ENCODE data around the gene LZTS3. TPM values are rescaled to one million over a fixed set of nuclear protein-coding genes. Genes with fewer than 3 reads are reported as not detected.

The LZTS3 gene
- total RNA-seq, 2 donors from 2014 or later, result 7.9 to 8.3 TPM

GRCh38 chr20:3137492-3137891 is 35.9 kb downstream of the LZTS3 start:
- TF ChIP-seq CTCF (IDR thresholded peaks at IDR 0.05), result no peak
- Histone ChIP-seq H3K36me3 (no peaks in the 10 kb centered on the region), H3K27me3 (no peaks in the 10 kb centered on the region), H3K4me1 (no peaks in the 10 kb centered on the region), H3K9me3 (no peaks in the 10 kb centered on the region), H3K27ac (no peak overlapping the region), H3K4me3 (no peak overlapping the region), H3K9ac (ENCODE audit: low read depth in 2 of 2, low read length in 2 of 2) (no peak overlapping the region)
- DNase-seq, result no peak
- intact Hi-C loops (cut with DNase I), result no loop called here

GRCh38 chr20:3135507-3136070 is 37.8 kb downstream of the LZTS3 start:
- no peaks in the 10 kb centered on the region for H3K27me3 ChIP-seq
- intact Hi-C loops (cut with DNase I), result no loop called here

GRCh38 chr20:3134151-3134550 is 39.2 kb downstream of the LZTS3 start:
- Histone ChIP-seq H3K27ac (no peak overlapping the region), H3K4me3 (no peak overlapping the region), H3K36me3 (no peaks in the 10 kb centered on the region), H3K27me3 (no peaks in the 10 kb centered on the region), H3K9ac (ENCODE audit: low read depth in 2 of 2, low read length in 2 of 2) (no peak overlapping the region), H3K4me1 (no peaks in the 10 kb centered on the region), H3K9me3 (no peaks in the 10 kb centered on the region)
- intact Hi-C loops (cut with DNase I), result no loop called here
- TF ChIP-seq CTCF (IDR thresholded peaks at IDR 0.05), result no peak
- no peak for DNase-seq

More at GRCh38 chr20:3135507-3136070, 37.8 kb downstream of the LZTS3 start:
- DNase-seq, result no peak
- Histone ChIP-seq H3K27ac (no peak overlapping the region), H3K36me3 (no peaks in the 10 kb centered on the region), H3K9me3 (no peaks in the 10 kb centered on the region), H3K4me1 (no peaks in the 10 kb centered on the region), H3K9ac (ENCODE audit: low read depth in 2 of 2, low read length in 2 of 2) (no peak overlapping the region), H3K4me3 (no peak overlapping the region)
- TF ChIP-seq CTCF (IDR thresholded peaks at IDR 0.05), result no peak

- intact Hi-C loops (cut with DNase I), result no loop called here
Observed at GRCh38 chr20:3133155-3133554, 40.2 kb downstream of the LZTS3 start.

GRCh38 chr20:3130051-3130600 is 43.2 kb downstream of the LZTS3 start:
- Histone ChIP-seq H3K9me3 (no peaks in the 10 kb centered on the region), H3K27me3 (no peaks in the 10 kb centered on the region), H3K27ac (no peak overlapping the region), H3K9ac (ENCODE audit: low read depth in 2 of 2, low read length in 2 of 2) (no peak overlapping the region), H3K36me3 (no peaks in the 10 kb centered on the region), H3K4me1 (no peaks in the 10 kb centered on the region), H3K4me3 (no peak overlapping the region)
- no peak for TF ChIP-seq CTCF (IDR thresholded peaks at IDR 0.05)
- DNase-seq, result no peak
- intact Hi-C loops (cut with DNase I), result no loop called here

More at GRCh38 chr20:3133155-3133554, 40.2 kb downstream of the LZTS3 start:
- H3K27ac ChIP-seq, result no peak overlapping the region
- TF ChIP-seq CTCF (IDR thresholded peaks at IDR 0.05), result no peak
- H3K9ac ChIP-seq (ENCODE audit: low read depth in 2 of 2, low read length in 2 of 2), result no peak overlapping the region
- no peak overlapping the region for H3K4me3 ChIP-seq
- H3K4me1 ChIP-seq, result no peaks in the 10 kb centered on the region
- H3K9me3 ChIP-seq, result no peaks in the 10 kb centered on the region
- no peaks in the 10 kb centered on the region for H3K27me3 ChIP-seq
- no peak for DNase-seq
- H3K36me3 ChIP-seq, result no peaks in the 10 kb centered on the region
